Mucosa of rectum (tissue), 2 donors: ENCODE measurements around the gene CEP350.
A peak's percentile ranks its signal among the peaks of the same experiment; 100 is the strongest.

Source experiments
- H3K27ac ChIP-seq, 2 donors: one replicate each; pipeline ENCODE4 v1.7.0; 2013; ENCODE audit warnings: inconsistent platforms in 2 of 2, low read depth in 2 of 2, low read length in 2 of 2
- H3K27me3 ChIP-seq, 2 donors: one replicate each; pipeline ENCODE4 v1.7.0; 2013; ENCODE audit warnings: low read length in 2 of 2; ENCODE audit not compliant: control insufficient read depth in 2 of 2, insufficient read depth in 2 of 2
- H3K36me3 ChIP-seq, 2 donors: one replicate each; pipeline ENCODE4 v1.7.0; 2013; ENCODE audit warnings: low read length in 2 of 2; ENCODE audit not compliant: control insufficient read depth in 2 of 2, insufficient read depth in 2 of 2
- H3K4me1 ChIP-seq, 2 donors: one replicate each; pipeline ENCODE4 v1.7.0; 2013; ENCODE audit warnings: low read length in 2 of 2, mild to moderate bottlenecking in 1 of 2; ENCODE audit not compliant: control insufficient read depth in 2 of 2, insufficient read depth in 2 of 2
- H3K4me3 ChIP-seq, 2 donors: one replicate each; pipeline ENCODE4 v1.7.0; 2013; ENCODE audit warnings: low read length in 2 of 2
- H3K9ac ChIP-seq, 2 donors: one replicate each; pipeline ENCODE4 v1.7.0; 2013; ENCODE audit warnings: low read length in 2 of 2, low read depth in 1 of 2, mild to moderate bottlenecking in 1 of 2
- H3K9me3 ChIP-seq, 2 donors: one replicate each; pipeline ENCODE4 v1.7.0; 2013; ENCODE audit warnings: low read length in 2 of 2; ENCODE audit not compliant: control insufficient read depth in 2 of 2
- donor health status: healthy.
- donor health status: Normal muscosa, but diverticular disease.

The CEP350 gene

DNA sequence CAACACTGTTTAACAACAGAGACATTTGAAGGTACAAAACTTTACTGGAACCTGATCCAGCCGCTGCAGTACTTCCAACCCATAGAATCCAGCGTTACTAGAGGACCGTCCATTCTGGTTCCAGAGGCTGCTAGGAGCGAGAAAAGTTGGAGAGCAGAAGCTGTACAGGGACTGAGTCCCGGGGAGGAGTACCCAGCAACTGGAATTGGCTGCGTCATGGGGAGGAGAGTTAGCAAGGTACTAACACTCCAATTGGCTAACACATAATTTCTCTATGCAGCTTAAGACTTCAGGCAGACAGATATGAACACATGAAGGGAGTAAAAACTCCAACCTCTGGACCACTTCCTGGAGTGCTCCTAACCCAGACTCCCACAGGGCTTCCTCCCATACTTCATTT is 198.0 kb downstream of the CEP350 start:
- Histone ChIP-seq H3K4me1 (peaks cover 19 to 24% of the 10 kb centered on the region in 2 donors), H3K4me3 (no peak overlapping the region), H3K27ac (no peak overlapping the region), H3K27me3 (peaks cover 0 to 2% of the 10 kb centered on the region in 2 donors), H3K9me3 (no peaks in the 10 kb centered on the region), H3K36me3 (no peaks in the 10 kb centered on the region), H3K9ac (no peak overlapping the region)

DNA sequence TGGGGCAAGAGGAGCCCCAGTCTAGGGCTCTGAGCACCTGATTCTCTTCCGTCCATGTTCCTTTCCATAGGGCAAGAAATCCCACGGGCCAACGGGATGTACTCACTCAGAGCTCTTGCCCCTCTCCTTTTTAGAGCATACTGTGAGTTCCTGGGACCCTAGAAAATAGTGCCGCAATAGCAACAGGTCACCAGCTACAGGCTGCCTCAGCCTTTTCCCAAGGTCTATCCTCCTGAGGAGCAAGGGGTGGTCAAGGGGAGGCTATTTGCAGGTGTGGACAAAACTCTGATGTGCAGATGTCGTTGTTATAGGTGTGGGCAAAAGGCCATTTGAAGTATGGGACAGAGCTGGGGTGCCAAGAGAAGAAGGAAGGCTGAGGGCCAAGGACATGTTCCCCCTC is 198.4 kb downstream of the CEP350 start:
- H3K9ac ChIP-seq: no peak overlapping the region
- no peaks in the 10 kb centered on the region for H3K9me3 ChIP-seq
- peaks cover 24 to 28% of the 10 kb centered on the region in 2 donors for H3K4me1 ChIP-seq
- no peaks in the 10 kb centered on the region for H3K36me3 ChIP-seq
- H3K4me3 ChIP-seq: no peak overlapping the region
- H3K27ac ChIP-seq: no peak overlapping the region
- peaks cover 0 to 2% of the 10 kb centered on the region in 2 donors for H3K27me3 ChIP-seq

DNA sequence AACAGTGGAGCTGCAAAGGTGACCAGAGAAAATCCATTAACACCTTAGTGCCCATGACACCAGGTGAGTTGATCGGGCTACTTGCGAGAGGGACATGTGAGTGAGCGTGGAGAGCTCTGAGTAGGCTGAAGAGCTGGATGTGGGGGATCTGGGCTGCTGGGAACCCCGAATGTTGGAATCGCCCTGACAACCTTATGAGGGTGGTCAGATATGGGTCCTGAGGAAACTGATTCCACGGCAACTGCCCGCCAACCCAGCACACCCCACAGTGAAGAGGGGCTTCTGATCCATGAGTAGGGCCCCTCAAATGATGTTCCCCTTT is 199.4 kb downstream of the CEP350 start:
- peaks cover 30 to 38% of the 10 kb centered on the region in 2 donors for H3K4me1 ChIP-seq
- peaks cover 0 to 2% of the 10 kb centered on the region in 2 donors for H3K27me3 ChIP-seq
- H3K4me3 ChIP-seq: peak overlapping the region; percentile 75 to 90
- peak overlapping the region; percentile 75 to 81 for H3K27ac ChIP-seq
- H3K9me3 ChIP-seq: no peaks in the 10 kb centered on the region
- H3K9ac ChIP-seq: peak overlapping the region; percentile 60 to 74
- H3K36me3 ChIP-seq: no peaks in the 10 kb centered on the region

DNA sequence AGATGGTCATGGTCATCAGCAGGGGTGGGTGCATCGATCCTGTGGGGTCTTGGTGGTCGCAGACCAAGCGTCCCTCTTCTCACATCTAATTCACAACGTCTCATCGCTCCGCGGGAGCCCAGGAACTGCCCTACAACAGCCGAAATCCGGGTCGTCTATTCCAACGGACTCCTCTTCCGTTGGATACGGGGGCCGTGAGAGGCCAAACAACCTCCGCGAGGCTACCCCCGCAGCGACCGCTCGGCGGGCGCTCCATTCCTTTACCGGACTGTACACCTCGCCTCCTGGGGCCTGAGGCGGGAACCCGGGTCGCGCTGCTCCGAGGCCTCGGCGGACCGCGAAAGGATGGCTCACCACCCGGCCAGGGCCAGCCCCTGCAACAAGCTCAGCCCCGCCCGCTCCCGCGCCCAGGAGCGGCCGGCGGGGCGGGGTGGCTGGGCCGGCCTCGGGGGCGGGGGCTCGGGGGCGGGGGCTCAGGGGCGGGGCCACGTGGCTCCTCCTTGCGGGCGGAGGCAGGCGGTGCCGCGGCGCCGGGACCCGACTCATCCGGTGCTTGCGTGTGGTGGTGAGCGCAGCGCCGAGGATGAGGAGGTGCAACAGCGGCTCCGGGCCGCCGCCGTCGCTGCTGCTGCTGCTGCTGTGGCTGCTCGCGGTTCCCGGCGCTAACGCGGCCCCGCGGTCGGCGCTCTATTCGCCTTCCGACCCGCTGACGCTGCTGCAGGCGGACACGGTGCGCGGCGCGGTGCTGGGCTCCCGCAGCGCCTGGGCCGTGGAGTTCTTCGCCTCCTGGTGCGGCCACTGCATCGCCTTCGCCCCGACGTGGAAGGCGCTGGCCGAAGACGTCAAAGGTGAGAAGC is 199.9 kb downstream of the CEP350 start, which contains the start of gene QSOX1:
Gene QSOX1, plus strand, starts transcription at position 545 of the 857 bp plus-strand sequence. Its CDS starts 39 bp downstream, at position 584.
- Histone ChIP-seq H3K4me1 (peaks cover 33 to 44% of the 10 kb centered on the region in 2 donors), H3K4me3 (peak within 1 kb of the TSS; percentile 86 to 90), H3K9me3 (no peaks in the 10 kb centered on the region), H3K9ac (peak within 1 kb of the TSS; percentile 78 to 89), H3K27ac (peak within 1 kb of the TSS; percentile 81 to 84), H3K27me3 (peaks cover 0 to 2% of the 10 kb centered on the region in 2 donors), H3K36me3 (no peaks in the 10 kb centered on the region)

DNA sequence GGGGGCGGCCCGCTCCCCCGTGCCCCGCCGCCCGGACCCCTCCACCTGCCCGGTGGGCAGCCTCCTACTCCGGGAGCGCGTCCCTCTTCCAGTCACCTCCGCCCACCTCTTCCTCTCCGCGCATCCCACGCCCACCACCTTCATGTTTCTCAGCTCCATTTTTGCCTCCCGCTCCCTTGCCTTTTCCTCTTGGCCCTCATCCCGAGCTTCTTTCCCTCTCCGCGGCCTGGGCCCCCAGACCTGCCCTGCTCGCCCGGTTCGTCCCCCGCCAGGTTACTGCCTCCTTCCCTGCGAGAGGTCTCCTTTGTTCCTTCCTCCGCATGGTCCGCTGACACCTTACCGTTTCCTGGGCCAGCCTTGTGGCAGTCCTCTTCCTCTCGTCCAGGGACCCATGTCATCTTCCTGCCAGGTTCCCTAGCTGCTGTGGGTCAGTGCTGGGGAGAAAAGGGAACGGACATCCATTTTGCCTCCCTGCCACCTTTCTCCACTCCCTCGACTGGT is 200.6 kb downstream of the CEP350 start:
- peaks cover 0 to 2% of the 10 kb centered on the region in 2 donors for H3K27me3 ChIP-seq
- H3K4me1 ChIP-seq: peaks cover 33 to 44% of the 10 kb centered on the region in 2 donors
- H3K27ac ChIP-seq: peak overlapping the region; percentile 75 to 84
- H3K9me3 ChIP-seq: no peaks in the 10 kb centered on the region
- H3K36me3 ChIP-seq: no peaks in the 10 kb centered on the region
- H3K9ac ChIP-seq: peak overlapping the region; percentile 78 to 89
- peak overlapping the region; percentile 83 to 86 for H3K4me3 ChIP-seq

DNA sequence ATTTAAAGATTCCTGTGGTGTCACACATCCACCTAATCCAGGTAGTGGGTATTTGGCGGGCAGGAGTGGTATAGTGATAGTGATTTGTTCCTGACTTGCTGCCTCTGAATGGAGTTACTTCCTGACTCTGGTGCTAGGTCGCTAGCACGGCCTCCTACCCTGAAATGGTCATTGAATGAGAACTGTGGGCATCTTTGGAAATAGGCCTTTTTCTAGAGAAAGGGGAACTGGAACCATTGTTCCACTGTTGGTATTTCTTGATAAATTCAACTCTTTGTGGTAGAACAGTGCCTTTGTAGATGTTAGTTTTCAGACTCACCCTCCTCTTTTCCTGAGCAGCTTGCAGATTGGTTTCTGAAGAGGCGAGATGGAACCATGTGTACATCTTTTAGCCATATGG is 201.6 kb downstream of the CEP350 start:
- Histone ChIP-seq H3K9me3 (no peaks in the 10 kb centered on the region), H3K4me3 (peak overlapping the region; percentile 83 to 86), H3K27me3 (no peaks in the 10 kb centered on the region), H3K36me3 (no peaks in the 10 kb centered on the region), H3K27ac (peak overlapping the region in 1 of 2 donors; percentile 91), H3K4me1 (peaks cover 33 to 44% of the 10 kb centered on the region in 2 donors), H3K9ac (peak overlapping the region; percentile 78 to 89)

DNA sequence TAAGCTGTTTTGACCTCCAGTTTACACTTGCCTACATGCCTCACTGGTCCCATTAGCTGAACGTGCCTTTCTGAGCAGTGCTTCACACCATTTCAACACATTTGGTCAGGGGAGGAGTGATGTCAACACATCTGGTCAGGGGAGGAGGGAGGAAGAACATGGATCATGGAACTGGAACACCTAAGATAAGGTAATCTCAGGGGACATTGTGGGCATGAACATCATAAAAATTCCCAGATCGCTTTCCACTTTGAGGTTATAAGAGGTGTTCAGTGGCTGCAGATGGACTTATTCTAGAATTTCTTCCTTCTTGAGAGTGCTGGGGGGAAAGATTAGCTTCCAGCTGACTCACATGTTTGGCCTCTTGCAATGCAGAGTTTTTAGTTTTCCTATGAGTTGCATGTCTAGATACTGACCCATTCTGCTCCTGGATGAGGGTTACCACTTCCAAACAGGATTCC is 202.1 kb downstream of the CEP350 start:
- Histone ChIP-seq H3K36me3 (no peaks in the 10 kb centered on the region), H3K27ac (peak overlapping the region; percentile 83 to 91), H3K4me3 (peak overlapping the region; percentile 83 to 86), H3K4me1 (peaks cover 33 to 44% of the 10 kb centered on the region in 2 donors), H3K9ac (peak overlapping the region in 1 of 2 donors; percentile 89), H3K27me3 (no peaks in the 10 kb centered on the region), H3K9me3 (no peaks in the 10 kb centered on the region)

DNA sequence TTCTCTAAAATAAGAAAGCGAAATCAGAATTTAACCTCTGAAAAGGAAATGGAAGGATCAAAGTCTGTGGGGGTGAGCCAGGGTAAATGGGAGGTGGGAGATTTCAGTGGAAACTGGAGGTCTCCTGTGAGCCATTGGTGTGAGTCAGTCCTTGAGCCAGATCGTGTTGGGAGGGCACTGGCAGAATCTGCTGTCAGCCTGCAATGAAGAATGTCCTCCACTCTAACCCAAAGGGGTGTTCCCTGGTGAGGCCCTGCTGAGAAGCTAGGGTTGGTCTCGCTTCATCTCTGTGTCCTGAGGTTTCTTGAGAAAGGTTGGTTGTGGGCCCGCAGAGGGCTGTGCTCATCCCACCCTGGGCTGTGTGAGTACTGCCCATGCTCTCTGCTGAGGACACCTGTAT is 202.5 kb downstream of the CEP350 start:
- Histone ChIP-seq H3K4me3 (peak overlapping the region; percentile 83 to 86), H3K9ac (peak overlapping the region in 1 of 2 donors; percentile 89), H3K27ac (peak overlapping the region; percentile 83 to 91), H3K27me3 (no peaks in the 10 kb centered on the region), H3K4me1 (peaks cover 33 to 44% of the 10 kb centered on the region in 2 donors), H3K9me3 (no peaks in the 10 kb centered on the region), H3K36me3 (no peaks in the 10 kb centered on the region)

DNA sequence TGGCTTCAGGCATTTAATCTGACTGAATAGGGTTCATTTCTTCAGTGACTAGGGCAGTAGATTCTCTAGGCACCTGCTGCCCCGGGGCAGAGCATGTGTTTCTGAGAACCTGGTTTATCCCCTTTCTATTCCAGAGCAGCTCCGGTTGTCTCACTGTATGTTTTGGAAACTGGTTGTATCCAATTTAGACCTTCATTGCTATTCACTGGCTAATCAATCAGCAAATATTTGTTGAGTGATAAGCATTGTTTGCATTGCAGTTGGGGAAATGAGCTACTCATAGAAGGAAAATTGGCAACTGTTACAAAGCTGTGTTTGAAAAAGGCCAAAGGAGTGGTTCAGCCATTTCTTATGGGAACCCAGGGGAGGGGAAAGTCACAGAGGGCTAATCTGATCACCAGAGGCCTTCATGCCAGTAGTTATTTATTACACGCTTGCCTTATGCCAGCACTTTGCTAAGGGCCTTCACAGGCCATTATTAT is 203.0 kb downstream of the CEP350 start:
- no peaks in the 10 kb centered on the region for H3K9me3 ChIP-seq
- H3K9ac ChIP-seq: peak overlapping the region in 1 of 2 donors; percentile 89
- H3K4me1 ChIP-seq: peaks cover 33 to 44% of the 10 kb centered on the region in 2 donors
- peak overlapping the region; percentile 83 to 91 for H3K27ac ChIP-seq
- no peaks in the 10 kb centered on the region for H3K36me3 ChIP-seq
- H3K4me3 ChIP-seq: peak overlapping the region in 1 of 2 donors; percentile 83
- no peaks in the 10 kb centered on the region for H3K27me3 ChIP-seq
